WTC11 (cell line): ENCODE results near the gene RPP14.

Experiments
- ATF3 ChIP-seq: sonication (generic); formaldehyde crosslinking; conservative IDR thresholded peaks from 2 replicates; pipeline ENCODE4 v1.8.1; 2022; ENCODE audit warnings: mild to moderate bottlenecking, missing genetic modification reagents
- CREB1 ChIP-seq: sonication (generic); formaldehyde crosslinking; IDR thresholded peaks from 2 replicates; pipeline ENCODE4 v1.8.0; 2023; ENCODE audit warnings: mild to moderate bottlenecking, missing genetic modification reagents
- CTCF ChIP-seq: fragments of 200-600 bp; IDR thresholded peaks from 2 replicates; pipeline ENCODE4 v1.8.0; 2022; ENCODE audit warnings: antibody characterized with exemption
- E2F4 ChIP-seq: sonication (generic); formaldehyde crosslinking; IDR thresholded peaks from 2 replicates; pipeline ENCODE4 v1.8.1; 2022; ENCODE audit warnings: low read depth, mild to moderate bottlenecking, moderate library complexity, missing genetic modification reagents, borderline replicate concordance
- HMGXB4 ChIP-seq: sonication (generic); formaldehyde crosslinking; IDR thresholded peaks from 2 replicates; pipeline ENCODE4 v1.8.1; 2023; ENCODE audit warnings: mild to moderate bottlenecking, moderate library complexity, missing genetic modification reagents
- JUN ChIP-seq: sonication (generic); formaldehyde crosslinking; IDR thresholded peaks from 2 replicates; pipeline ENCODE4 v1.8.0; 2023; ENCODE audit warnings: mild to moderate bottlenecking, missing genetic modification reagents
- SOX15 ChIP-seq: fragments of 250-450 bp; sonication (Bioruptor Pico); IDR thresholded peaks from 2 replicates; pipeline ENCODE4 v1.9.0; 2021; ENCODE audit warnings: mild to moderate bottlenecking
- TP53 ChIP-seq: sonication (generic); formaldehyde crosslinking; IDR thresholded peaks from 2 replicates; pipeline ENCODE4 v1.8.1; 2023; ENCODE audit warnings: mild to moderate bottlenecking, missing genetic modification reagents

GRCh38 chr3:58369038-58369437 lies 63.0 kb downstream of the RPP14 start:
- no peak for TF ChIP-seq CTCF
- TF ChIP-seq CREB1 = no peak
- no peak for TF ChIP-seq E2F4 (CRISPR knock-in tag)
- no peak for TF ChIP-seq SOX15 (CRISPR knock-in tag)
- no peak for TF ChIP-seq HMGXB4 (CRISPR knock-in tag)
- TF ChIP-seq ATF3 = no peak
- TF ChIP-seq TP53 (CRISPR knock-in tag) = no peak
- no peak for TF ChIP-seq JUN (CRISPR knock-in tag)
